ENCODE data around the gene CDK11B.
"Not testable (repeated sequence)": the region's sequence is repeated elsewhere in the genome, so short reads cannot be mapped to it uniquely, and the experiment has no call there.

CDK11B gene

DNA sequence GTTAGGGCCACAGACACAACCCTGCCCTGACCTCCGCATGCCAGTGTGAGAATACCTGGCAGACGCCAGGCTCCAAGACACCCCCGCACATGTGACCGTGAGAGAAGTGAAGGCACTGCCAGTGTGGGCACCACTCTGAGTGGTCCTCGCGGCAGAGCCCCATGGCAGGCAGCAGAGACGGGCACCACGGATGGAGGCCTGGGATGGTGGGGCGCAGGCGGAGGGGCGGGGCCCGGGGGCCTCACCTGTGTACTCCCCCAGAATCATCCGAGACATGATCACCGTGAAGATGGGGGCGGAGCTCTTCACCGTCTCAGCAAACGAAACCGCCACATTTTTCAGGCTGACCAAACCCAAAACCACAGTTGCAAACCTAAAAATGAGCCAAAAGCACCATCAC, 16.4 kb upstream of the CDK11B start:
- not testable (repeated sequence) for H2BK12ac ChIP-seq (ENCODE audit: low read length); H2AFZ ChIP-seq (ENCODE audit: insufficient read depth, low read length, poor library complexity); H3K4ac ChIP-seq (ENCODE audit: low read depth, low read length); DNase-seq; H3K23ac ChIP-seq (ENCODE audit: low read length); H3K14ac ChIP-seq (ENCODE audit: low read length); H3K9ac ChIP-seq (ENCODE audit: low read length); H3K4me1 ChIP-seq (ENCODE audit: control insufficient read depth in 1 of 2, insufficient read depth in 2 of 2, low read length in 2 of 2); H2AK5ac ChIP-seq (ENCODE audit: low read length); H2BK120ac ChIP-seq (ENCODE audit: insufficient read depth, low read length, poor library complexity); H3K4me2 ChIP-seq (ENCODE audit: low read length); H3K18ac ChIP-seq (ENCODE audit: low read length); H3K27ac ChIP-seq (ENCODE audit: low read depth, low read length); H4K8ac ChIP-seq (ENCODE audit: low read depth, low read length); H4K12ac ChIP-seq (ENCODE audit: low read depth, low read length); H2BK5ac ChIP-seq (ENCODE audit: low read depth, low read length, poor library complexity); H3K4me3 ChIP-seq (ENCODE audit: low read depth, low read length); H3K9me3 ChIP-seq (ENCODE audit: insufficient read depth, low read depth, low read length); H3K79me2 ChIP-seq (ENCODE audit: control insufficient read depth, insufficient read depth, low read length, poor library complexity); H4K91ac ChIP-seq (ENCODE audit: low read depth, low read length); H3K79me1 ChIP-seq (ENCODE audit: low read length); H3K27me3 ChIP-seq (ENCODE audit: insufficient read depth, low read length)
- WGBS (ENCODE audit: extremely low coverage, insufficient coverage, insufficient read length): no CpG with 5 or more reads among the region's 18 CpGs
- H3K36me3 ChIP-seq (ENCODE audit: control insufficient read depth in 1 of 2, insufficient read depth in 2 of 2, low read length in 2 of 2): peaks cover 24 to 31% of the 10 kb centered on the region in 2 experiments

DNA sequence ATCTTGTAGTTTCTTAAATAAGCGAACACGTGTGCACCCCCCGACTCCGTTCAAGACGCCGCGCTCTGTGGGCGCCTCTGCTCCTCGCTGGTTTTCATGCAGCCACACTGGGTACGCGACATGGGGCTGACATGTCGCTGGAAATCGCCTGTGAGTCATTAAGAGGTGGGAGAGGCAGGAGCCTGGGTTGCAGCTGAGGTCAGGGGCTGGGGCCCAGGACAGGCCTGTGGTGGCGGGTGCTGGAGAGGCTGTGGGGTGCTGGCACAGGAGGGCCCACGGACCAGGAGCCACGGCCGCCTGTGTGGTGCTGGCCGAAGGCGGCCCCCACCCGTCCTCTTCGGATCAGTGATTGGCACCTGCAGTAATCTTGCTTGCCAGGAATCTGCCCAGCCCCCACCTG, 16.0 kb upstream of the CDK11B start:
- H4K8ac ChIP-seq (ENCODE audit: low read depth, low read length); H4K12ac ChIP-seq (ENCODE audit: low read depth, low read length); H3K79me2 ChIP-seq (ENCODE audit: control insufficient read depth, insufficient read depth, low read length, poor library complexity); H4K91ac ChIP-seq (ENCODE audit: low read depth, low read length); H3K4me3 ChIP-seq (ENCODE audit: low read depth, low read length); H3K27ac ChIP-seq (ENCODE audit: low read depth, low read length); H3K9me3 ChIP-seq (ENCODE audit: insufficient read depth, low read depth, low read length); H3K27me3 ChIP-seq (ENCODE audit: insufficient read depth, low read length); H2BK120ac ChIP-seq (ENCODE audit: insufficient read depth, low read length, poor library complexity); H3K79me1 ChIP-seq (ENCODE audit: low read length); H2AK5ac ChIP-seq (ENCODE audit: low read length); H2BK12ac ChIP-seq (ENCODE audit: low read length); H3K4me1 ChIP-seq (ENCODE audit: control insufficient read depth in 1 of 2, insufficient read depth in 2 of 2, low read length in 2 of 2); H3K18ac ChIP-seq (ENCODE audit: low read length); H3K14ac ChIP-seq (ENCODE audit: low read length); H2AFZ ChIP-seq (ENCODE audit: insufficient read depth, low read length, poor library complexity); H2BK5ac ChIP-seq (ENCODE audit: low read depth, low read length, poor library complexity); H3K4ac ChIP-seq (ENCODE audit: low read depth, low read length); H3K4me2 ChIP-seq (ENCODE audit: low read length); DNase-seq; H3K23ac ChIP-seq (ENCODE audit: low read length); H3K9ac ChIP-seq (ENCODE audit: low read length): not testable (repeated sequence)
- no CpG with 5 or more reads among the region's 21 CpGs for WGBS (ENCODE audit: extremely low coverage, insufficient coverage, insufficient read length)
- peaks cover 26 to 34% of the 10 kb centered on the region in 2 experiments for H3K36me3 ChIP-seq (ENCODE audit: control insufficient read depth in 1 of 2, insufficient read depth in 2 of 2, low read length in 2 of 2)

- Histone ChIP-seq H4K12ac (ENCODE audit: low read depth, low read length) (peak overlapping the region; percentile 30), H2BK12ac (ENCODE audit: low read length) (peak overlapping the region; percentile 31), H3K27me3 (ENCODE audit: insufficient read depth, low read length) (no peaks in the 10 kb centered on the region), H3K18ac (ENCODE audit: low read length) (no peak overlapping the region), H2BK5ac (ENCODE audit: low read depth, low read length, poor library complexity) (no peak overlapping the region), H3K4ac (ENCODE audit: low read depth, low read length) (no peak overlapping the region), H3K23ac (ENCODE audit: low read length) (no peak overlapping the region), H3K9ac (ENCODE audit: low read length) (no peak overlapping the region), H3K79me2 (ENCODE audit: control insufficient read depth, insufficient read depth, low read length, poor library complexity) (no peaks in the 10 kb centered on the region), H3K14ac (ENCODE audit: low read length) (no peak overlapping the region), H3K9me3 (ENCODE audit: insufficient read depth, low read depth, low read length) (peaks cover 2% of the 10 kb centered on the region), H2BK120ac (ENCODE audit: insufficient read depth, low read length, poor library complexity) (no peak overlapping the region), H4K91ac (ENCODE audit: low read depth, low read length) (no peak overlapping the region), H3K36me3 (ENCODE audit: control insufficient read depth in 1 of 2, insufficient read depth in 2 of 2, low read length in 2 of 2) (peaks cover 38 to 42% of the 10 kb centered on the region in 2 experiments), H3K27ac (ENCODE audit: low read depth, low read length) (no peak overlapping the region), H2AFZ (ENCODE audit: insufficient read depth, low read length, poor library complexity) (no peak overlapping the region), H3K4me2 (ENCODE audit: low read length) (no peak overlapping the region), H2AK5ac (ENCODE audit: low read length) (peak overlapping the region; percentile 29), H4K8ac (ENCODE audit: low read depth, low read length) (no peak overlapping the region), H3K4me3 (ENCODE audit: low read depth, low read length) (no peak overlapping the region), H3K4me1 (ENCODE audit: control insufficient read depth in 1 of 2, insufficient read depth in 2 of 2, low read length in 2 of 2) (no peaks in the 10 kb centered on the region), H3K79me1 (ENCODE audit: low read length) (no peaks in the 10 kb centered on the region)
- no peak for DNase-seq
- WGBS (ENCODE audit: extremely low coverage, insufficient coverage, insufficient read length): no CpG with 5 or more reads among the region's 25 CpGs
Observed at GRCh38 chr1:1672181-1672965, 13.6 kb upstream of the CDK11B start.

DNA sequence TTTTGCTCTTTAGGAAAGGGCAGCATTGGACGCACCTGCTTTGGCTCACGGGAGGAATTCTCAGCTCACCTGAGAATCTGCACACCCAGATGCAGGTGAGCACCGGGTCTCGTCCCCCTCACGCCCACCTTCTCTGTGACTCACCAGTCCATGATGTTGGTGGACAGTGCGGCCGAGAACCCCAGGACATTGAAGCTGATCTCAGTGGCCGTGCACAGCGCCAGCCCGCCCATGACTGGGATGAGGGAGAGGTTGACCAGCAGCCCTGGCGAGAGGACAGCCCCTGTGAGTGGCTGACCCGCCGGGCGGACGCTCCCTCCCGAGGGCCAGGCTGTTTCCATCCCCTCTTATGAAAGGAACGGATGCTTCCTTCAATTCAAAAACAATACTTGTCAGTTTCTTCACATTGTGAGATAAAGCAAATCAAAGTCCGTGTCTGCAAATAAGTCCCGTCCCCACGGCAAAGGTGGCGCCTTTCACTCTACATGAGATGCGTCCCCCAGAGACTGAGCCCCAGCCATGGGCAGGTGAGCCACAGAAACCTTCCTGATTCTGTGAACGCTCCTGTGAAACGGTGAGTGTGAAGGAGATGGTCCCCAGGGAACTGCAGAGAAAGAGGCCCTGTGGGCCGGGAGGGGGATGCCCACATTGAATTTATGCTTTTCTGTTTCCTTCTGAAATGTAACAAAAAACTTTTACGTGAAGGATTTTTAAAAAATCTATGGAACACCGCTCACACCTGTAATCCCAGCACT, 12.7 kb upstream of the CDK11B start:
- H2AK5ac ChIP-seq (ENCODE audit: low read length): no peak overlapping the region

More for the DNA sequence above, 12.7 kb upstream of the CDK11B start:
- no peak overlapping the region for H2BK120ac ChIP-seq (ENCODE audit: insufficient read depth, low read length, poor library complexity)
- no peak overlapping the region for H3K23ac ChIP-seq (ENCODE audit: low read length)
- peaks cover 39 to 44% of the 10 kb centered on the region in 2 experiments for H3K36me3 ChIP-seq (ENCODE audit: control insufficient read depth in 1 of 2, insufficient read depth in 2 of 2, low read length in 2 of 2)
- WGBS (ENCODE audit: extremely low coverage, insufficient coverage, insufficient read length): no CpG with 5 or more reads among the region's 27 CpGs
- H2BK5ac ChIP-seq (ENCODE audit: low read depth, low read length, poor library complexity): no peak overlapping the region
- H2BK12ac ChIP-seq (ENCODE audit: low read length): no peak overlapping the region
- H3K9me3 ChIP-seq (ENCODE audit: insufficient read depth, low read depth, low read length): peaks cover 2% of the 10 kb centered on the region
- DNase-seq: no peak
- H2AFZ ChIP-seq (ENCODE audit: insufficient read depth, low read length, poor library complexity): no peak overlapping the region
- H3K79me2 ChIP-seq (ENCODE audit: control insufficient read depth, insufficient read depth, low read length, poor library complexity): no peaks in the 10 kb centered on the region
- no peak overlapping the region for H3K18ac ChIP-seq (ENCODE audit: low read length)
- H3K27ac ChIP-seq (ENCODE audit: low read depth, low read length): no peak overlapping the region
- H3K9ac ChIP-seq (ENCODE audit: low read length): no peak overlapping the region
- no peaks in the 10 kb centered on the region for H3K4me1 ChIP-seq (ENCODE audit: control insufficient read depth in 1 of 2, insufficient read depth in 2 of 2, low read length in 2 of 2)
- H3K79me1 ChIP-seq (ENCODE audit: low read length): no peaks in the 10 kb centered on the region
- no peak overlapping the region for H4K12ac ChIP-seq (ENCODE audit: low read depth, low read length)
- no peak overlapping the region for H3K4me3 ChIP-seq (ENCODE audit: low read depth, low read length)
- no peaks in the 10 kb centered on the region for H3K27me3 ChIP-seq (ENCODE audit: insufficient read depth, low read length)
- H4K8ac ChIP-seq (ENCODE audit: low read depth, low read length): peak overlapping the region; percentile 12
- no peak overlapping the region for H3K14ac ChIP-seq (ENCODE audit: low read length)
- H4K91ac ChIP-seq (ENCODE audit: low read depth, low read length): no peak overlapping the region
- H3K4me2 ChIP-seq (ENCODE audit: low read length): no peak overlapping the region
- no peak overlapping the region for H3K4ac ChIP-seq (ENCODE audit: low read depth, low read length)
